GM18861 (cell line): ENCODE results near the gene NAP1L1.

ENCODE experiments used
- ATAC-seq: cut with Tn5 transposase; IDR thresholded peaks from one replicate; pipeline ENCODE4 v1.9.1; 2021; ENCODE audit not compliant: unreplicated experiment

NAP1L1 gene

DNA sequence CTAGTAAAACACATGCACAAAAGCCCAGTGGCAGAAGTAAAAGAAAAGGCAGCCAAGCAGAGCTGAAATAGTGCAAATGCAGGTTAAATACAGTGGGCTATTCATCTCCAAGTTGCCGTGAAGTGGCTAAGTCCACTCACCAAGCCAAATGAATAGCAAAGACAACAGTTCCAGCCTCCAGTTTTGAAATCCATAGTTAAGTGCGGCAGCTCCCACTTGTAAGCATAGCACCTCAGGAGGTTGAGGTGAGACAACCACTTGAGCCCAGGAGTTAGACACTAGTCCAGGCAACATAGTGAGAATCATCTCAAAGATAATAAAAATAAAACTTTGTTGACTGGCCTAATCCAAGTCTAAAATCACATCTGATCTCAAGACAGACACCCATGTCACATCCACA, 43.1 kb downstream of the NAP1L1 start:
- ATAC-seq, result no peak

- ATAC-seq, result no peak
These were observed 44.0 kb downstream of the NAP1L1 start for GRCh38 chr12:76040461-76040860.

DNA sequence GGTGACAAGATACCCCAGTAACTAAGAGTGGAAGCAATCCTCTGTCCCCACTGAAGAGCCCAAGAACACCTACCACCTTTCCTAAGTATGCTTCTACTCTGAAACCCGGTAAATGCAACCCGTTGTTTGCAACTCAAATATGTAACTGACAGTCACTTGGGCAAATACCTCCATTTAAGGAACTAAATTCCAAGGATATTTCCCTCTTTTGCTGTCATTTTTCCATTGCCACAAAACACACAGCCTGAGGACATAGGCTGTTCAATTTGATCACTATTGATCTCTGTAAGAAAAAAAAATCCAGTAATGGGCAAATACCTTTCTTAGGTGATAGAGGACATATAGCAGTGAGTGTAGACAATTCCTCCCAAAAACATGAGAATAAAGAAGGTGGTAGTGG, 46.3 kb downstream of the NAP1L1 start:
- no peak for ATAC-seq

DNA sequence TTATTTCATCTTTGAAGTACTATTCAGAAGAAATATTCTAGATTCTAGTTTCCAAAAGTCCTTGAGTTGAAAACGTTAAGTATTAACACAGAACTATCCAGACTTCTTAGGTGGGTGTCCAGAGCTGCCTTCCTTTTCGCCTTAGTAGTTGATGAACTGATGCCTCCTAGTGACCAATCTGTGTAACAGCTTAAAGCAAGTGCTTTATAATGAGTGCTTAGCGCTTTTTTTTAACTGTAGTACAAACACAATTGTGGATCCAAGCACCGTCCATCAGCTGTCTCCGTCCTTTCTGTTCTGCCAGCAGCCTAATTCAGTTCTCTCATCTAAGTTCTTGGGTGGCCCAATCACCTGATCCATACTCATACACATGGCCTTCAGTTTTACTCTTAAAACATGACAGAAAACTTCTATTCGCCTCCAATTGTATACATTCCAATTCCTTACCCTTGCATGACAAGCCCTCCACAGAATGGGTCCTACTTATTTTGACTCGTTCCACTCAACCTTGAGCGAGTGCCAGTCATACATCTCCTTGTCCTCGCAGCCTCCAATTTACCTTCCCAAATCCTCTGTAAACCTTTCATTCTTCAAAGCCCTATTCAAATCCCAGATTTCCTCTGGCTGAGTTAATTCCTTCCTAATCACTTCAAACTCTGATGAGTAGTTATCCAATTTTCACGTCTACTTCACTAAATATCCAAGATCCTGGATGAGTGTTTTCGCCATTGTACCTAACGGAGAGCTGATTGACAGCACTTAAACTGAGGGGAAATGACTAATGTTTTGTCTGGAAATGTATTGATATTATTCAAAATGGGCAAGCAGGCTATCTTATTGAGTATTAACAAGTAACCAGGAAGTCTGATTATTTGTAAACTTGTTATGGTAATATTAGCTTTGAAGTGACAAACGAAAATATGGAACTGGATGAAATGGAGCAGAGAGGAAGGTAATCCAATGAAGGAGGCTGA, 47.1 kb downstream of the NAP1L1 start:
- ATAC-seq, result peak; percentile 58

DNA sequence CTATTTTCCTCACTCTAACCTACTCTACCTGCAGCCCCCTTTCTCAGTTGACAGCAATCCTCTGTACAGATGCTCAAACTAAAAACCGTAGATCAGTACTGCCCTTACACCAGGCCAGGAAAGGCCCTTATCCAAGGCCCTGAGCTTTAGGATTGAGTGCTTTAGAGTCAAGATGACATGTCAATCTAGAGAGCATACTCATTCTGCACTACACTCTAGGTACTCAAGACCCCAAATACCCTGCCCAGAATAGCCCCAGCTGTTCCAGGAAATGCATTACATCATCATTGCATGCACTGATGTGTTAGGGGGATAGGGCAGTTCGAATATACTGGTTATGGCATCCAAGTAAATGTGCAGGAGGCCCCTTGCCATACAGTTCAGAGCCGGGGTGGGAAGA, 49.4 kb downstream of the NAP1L1 start:
- ATAC-seq, result no peak

- no peak for ATAC-seq
These were observed 51.1 kb downstream of the NAP1L1 start for GRCh38 chr12:76033081-76034011.

DNA sequence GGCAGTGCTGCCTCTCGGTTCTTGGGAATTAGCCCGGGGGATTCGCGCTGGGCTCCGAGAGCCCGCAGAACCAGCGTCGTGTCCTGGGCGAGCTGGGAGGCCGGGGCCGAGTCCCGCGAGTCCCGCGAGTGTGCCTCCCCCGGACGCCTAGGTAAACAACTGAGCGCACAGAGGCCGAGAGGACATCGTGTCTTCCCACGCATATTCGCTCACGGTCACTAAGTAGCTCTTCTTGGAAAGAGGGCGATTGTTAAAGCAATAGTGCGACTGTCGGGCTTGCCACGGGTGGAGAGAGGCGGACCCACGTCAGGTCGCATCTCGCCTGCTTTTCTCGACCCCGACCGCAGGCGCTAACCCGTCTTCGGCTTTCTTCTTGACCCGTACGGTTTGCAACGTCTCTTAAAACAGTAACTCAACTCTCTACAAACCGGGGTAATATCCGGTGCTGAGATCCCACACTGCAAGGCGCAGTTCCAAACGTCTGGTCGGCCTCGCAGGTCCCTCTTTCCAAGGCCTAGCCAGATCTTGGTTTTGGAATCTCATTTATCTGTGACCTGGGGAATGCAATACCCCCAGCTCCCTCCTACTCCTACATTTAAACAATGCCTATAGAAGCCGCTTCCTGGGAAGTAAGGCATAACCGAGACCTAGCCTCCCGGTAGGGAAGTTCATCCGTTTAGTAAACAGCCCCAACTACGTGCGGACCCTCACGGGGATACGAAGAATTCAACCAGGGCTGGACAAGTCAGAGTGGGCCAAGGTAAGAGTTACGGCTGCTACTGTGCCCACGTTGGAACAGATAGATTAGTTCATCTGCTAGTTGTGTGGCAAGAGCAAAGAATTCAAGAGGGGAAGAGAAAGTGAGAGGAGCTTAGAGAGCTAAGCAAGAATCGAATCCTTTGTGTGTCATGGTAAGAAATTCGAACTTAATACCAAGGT, 52.2 kb downstream of the NAP1L1 start:
- ATAC-seq, result peak; percentile 14

DNA sequence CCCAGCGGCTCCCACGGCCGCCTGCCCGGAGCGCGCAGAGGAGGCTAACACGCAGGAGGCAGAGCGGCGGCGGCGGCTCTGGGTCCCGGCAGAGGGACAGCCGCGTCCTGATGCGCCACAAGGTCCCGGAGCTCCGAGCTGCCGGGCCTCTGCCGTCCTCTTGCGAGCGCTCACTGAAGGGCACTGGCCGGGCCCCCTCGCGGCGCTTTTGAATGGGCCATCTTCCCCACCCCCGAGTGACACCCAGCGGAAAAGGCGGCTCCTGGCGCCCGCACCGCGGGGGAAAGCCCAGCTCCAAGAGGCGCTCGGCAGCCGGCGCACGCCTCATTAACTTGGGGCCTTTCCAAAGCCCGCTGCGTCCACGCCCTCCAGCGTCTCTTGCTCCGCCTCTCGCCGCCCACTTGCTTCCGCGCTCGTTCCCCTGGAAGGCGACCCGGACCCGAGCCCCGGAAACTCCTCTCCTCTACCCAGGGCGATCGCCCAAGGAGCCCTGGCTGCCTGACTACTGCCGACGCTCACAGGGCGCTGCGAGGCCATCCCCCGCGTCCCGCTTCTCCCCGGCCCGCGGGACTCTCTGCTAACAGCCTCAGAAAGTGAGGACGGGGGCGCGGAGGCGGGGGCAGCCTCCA, 53.0 kb downstream of the NAP1L1 start, which contains the start of gene PHLDA1:
PHLDA1 (minus strand) TSS at position 363 of the 629 bp plus-strand sequence.
- ATAC-seq, result peak; percentile 78

GRCh38 chr12:76031081-76031413, 53.4 kb downstream of the NAP1L1 start:
- no peak for ATAC-seq

DNA sequence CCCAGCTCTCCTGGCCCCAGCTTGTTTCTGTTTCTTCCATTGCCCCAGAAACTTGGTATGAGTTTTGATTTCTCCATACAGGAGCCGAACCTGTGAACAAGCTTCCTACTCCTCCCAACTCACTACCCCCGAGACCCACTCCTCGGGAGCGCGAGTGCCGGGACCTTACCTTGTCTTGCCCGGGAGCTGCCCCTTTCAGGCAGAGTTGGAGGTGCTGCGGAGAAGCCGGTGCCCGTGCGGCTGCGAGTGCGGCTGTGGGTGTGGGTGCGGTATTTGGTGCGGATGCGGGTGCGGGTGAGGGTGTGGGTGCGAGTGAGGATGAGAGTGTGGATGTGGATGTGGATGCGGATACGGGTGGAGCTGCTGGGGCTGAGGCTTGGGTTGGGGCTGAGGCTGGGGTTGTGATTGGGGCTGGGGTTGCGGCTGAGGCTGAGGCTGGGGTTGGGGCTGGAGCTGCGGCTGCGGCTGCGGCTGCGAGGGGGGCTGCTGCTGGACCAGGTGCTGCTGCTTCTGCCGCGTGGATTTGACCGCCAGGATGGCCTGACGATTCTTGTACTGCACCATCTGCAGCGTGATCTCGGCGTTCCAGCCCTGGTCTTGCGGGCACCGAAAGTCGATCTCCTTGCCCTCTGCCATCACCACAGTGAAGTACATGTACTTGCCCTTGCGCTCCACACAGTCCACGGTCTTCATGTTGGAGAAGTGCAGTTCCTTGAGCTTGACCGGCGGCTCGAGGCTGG, 54.0 kb downstream of the NAP1L1 start:
- peak; percentile 2 for ATAC-seq

- no peak for ATAC-seq
These were observed 54.5 kb downstream of the NAP1L1 start for GRCh38 chr12:76029982-76030340.

DNA sequence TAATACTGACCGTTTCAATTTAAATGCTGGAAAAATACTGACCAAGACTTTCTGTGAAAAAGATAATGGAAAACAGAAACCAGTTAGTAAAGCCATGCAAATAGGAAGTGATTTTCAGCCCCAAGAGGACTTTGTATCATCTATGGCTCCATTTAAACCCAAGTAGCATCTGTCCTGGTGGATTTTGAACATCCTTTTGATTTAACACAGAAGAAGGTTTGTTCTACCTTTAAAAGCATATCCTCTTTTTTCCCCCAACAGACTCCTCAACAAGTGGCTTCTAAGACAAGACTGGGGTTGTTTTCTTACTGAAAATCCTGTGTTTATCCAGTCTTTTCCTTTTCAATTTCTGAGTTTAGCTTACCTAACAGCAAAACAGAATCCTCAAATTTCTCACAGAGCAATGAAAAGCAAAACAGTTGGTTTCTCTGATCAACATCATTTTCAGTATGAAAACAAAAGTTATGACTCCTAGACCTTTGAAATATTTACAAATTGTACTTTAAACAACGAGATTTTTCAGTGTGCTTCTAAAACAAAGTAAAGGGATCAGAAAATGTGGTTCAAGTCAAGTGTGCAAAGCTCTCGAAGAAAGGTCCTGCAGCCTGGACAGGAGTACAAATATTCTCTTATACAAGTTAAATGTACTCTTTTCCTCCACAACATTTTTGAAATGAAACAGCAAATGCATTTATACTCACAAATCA, 55.8 kb downstream of the NAP1L1 start:
- ATAC-seq, result no peak

- no peak for ATAC-seq
These were observed 57.8 kb downstream of the NAP1L1 start for GRCh38 chr12:76026643-76027063.

DNA sequence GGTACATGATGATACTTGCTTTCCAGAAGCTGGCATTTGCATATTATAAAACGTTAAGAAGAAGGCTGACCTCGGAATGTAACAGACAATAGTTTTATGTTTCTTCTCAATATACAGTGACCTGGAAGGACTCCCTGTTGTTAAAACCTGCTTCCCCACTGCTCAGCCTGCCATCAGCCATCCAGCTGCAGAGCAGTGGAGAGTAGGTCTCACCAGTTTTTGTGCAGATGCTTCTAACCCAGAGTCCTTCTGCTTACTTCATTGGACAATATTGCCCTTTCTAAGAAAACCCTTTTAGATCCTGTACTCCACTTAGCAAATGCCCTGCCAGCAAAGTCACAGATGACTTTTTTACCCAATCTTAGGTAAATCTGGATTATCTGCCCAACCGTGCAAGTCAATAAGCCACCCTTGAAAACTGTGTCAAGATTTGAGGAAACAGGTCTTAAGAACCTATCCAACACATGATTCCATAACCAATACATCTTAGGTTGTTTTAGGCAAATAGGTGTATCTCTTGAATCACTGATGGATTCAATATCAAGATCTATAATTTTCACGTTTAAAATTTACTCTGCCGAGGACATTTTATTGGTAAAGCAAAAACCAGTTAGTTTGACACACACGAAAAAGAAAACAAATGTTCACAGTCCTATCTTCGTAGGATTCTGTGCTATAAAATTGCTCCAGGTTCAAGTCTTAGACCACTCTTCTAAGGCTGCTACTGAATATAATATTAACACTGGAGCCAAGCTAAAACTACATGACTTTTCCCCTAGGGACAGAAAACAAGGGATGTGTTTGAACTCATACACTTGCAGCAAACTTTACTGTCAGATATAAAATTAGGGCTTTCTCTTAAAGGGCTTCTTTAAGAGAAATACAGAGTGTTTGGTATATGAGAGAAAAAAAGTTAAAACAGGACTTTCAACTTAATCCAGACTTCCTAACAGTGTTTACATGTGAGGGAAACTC, 58.6 kb downstream of the NAP1L1 start:
- no peak for ATAC-seq

DNA sequence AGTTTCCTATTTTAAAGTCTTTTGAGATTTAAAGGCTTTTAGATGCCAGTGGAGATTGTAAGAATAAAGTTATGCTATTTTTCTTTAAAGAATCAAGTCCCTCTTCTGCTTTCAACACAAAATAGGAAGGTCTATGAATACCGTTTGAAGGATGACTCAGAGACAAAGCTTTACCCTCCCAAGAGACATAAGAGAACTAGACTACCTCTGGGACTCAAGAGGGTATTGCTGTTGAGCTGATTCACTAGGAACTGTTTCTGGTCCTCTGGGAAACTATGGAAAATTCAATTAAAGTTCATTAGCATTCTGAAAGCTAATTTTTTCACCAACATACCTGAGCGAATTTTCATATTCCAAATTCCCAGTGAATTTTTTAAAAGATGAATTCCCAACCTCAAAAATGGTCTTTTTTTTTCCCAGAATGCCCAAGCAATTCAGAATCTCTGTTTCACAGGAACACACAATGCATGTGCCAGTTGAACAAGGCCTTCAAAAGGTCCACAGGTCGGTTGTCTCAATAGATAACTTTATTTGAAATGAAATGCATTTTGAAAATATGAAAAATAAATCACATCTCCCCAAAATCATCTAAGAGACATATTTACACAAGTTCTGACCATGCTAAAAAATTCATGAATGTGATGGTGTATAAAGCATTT, 59.4 kb downstream of the NAP1L1 start:
- ATAC-seq, result no peak

DNA sequence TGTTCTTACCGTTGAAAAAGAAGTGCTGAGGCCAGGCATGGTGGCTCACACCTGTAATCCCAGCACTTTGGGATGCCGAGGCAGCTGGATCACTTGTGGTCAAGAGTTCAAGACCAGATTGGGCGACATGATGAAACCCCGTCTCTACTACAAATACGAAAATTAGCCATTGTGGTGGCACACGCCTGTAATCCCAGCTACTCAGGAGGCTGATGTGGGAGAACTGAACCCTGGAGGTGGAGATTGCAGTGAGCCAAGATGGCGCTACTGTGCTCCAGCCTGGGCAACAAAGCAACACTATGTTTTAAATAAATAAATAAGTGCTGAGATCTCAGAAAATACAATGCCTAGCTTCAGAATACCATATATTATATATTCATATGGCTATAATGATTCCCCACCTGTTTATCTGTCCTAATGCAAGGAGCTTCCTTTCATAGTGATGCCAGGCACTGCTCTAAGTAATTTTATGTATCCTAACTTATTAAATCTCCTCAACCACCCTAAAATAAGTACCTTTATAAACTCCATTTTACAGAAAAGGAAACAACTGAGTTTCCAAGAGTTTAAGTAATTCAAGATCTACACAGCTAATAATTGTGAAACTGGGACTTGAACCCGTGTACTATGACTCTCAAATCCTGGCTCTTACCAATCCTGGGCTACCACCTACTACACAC, 60.2 kb downstream of the NAP1L1 start:
- no peak for ATAC-seq
